Measurements from ENCODE around the gene COPS6. TPM values are rescaled to one million over a fixed set of nuclear protein-coding genes. Genes with fewer than 3 reads are reported as not detected.

Gene COPS6
- total and polyA plus RNA-seq, 3 donors from 2014 or later = 88.1 to 141 (median 99.5) TPM

DNA sequence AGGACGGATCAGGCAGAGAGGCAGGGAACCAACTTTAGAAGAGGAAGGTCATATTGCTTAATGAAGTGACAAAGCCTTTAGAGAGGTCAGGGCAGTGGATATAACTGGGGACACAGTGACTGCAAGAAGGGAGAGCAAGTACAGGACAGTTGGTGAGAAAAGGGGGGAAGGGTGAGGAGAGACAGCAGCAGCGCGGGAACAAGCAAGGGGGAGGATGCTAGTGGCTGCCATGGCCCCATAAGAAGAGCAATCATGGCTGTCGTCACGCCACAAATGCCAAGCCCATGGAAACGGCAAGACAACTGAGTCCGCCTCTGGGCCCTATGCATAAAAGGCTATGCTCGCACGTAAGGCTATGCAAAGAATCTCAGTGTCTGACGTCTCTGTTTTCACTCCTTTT lies 16.3 kb upstream of the COPS6 start:
- no peaks in the 10 kb centered on the region for H3K9me3 ChIP-seq
- H3K4me1 ChIP-seq = no peaks in the 10 kb centered on the region
- H3K4me3 ChIP-seq = no peak overlapping the region
- 93 to 95% methylated on average over 10 of the region's 10 CpGs for WGBS, 2 donors
- H3K27ac ChIP-seq = no peak overlapping the region
- H3K27me3 ChIP-seq = no peaks in the 10 kb centered on the region
- DNase-seq = no peak
- TF ChIP-seq, protein P1, sequence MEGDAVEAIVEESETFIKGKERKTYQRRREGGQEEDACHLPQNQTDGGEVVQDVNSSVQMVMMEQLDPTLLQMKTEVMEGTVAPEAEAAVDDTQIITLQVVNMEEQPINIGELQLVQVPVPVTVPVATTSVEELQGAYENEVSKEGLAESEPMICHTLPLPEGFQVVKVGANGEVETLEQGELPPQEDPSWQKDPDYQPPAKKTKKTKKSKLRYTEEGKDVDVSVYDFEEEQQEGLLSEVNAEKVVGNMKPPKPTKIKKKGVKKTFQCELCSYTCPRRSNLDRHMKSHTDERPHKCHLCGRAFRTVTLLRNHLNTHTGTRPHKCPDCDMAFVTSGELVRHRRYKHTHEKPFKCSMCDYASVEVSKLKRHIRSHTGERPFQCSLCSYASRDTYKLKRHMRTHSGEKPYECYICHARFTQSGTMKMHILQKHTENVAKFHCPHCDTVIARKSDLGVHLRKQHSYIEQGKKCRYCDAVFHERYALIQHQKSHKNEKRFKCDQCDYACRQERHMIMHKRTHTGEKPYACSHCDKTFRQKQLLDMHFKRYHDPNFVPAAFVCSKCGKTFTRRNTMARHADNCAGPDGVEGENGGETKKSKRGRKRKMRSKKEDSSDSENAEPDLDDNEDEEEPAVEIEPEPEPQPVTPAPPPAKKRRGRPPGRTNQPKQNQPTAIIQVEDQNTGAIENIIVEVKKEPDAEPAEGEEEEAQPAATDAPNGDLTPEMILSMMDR (IDR thresholded peaks at IDR 0.05) = no peak
- no peak for TF ChIP-seq POLR2A (IDR thresholded peaks at IDR 0.05)
- intact Hi-C loops (cut with DNase I; ENCODE audit: low total_unique reads) = no loop called here
- peaks cover 11% of the 10 kb centered on the region for H3K36me3 ChIP-seq (ENCODE audit: low read depth, missing control alignments)

DNA sequence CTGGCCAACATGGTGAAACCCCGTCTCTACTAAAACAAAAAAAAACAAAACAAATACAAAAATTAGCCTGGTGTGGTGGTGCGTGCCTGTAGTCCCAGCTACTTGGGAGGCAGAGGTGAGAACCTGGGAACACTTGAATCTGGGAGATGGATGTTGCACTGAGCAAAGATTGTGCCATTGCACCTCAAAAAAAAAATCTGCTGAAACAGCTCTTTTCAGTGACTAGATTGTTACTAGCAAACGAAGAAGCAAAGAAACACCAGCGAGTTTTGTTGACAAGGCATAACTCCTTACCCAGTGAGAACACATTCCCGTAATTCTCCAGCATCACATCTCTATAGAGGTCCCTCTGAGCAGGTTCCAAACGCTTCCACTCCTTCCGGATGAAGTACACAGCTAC lies 13.9 kb upstream of the COPS6 start:
- TF ChIP-seq, protein P1 (IDR thresholded peaks at IDR 0.05) = no peak
- TF ChIP-seq POLR2A (IDR thresholded peaks at IDR 0.05) = no peak
- 93 to 95% methylated on average over 7 of the region's 7 CpGs for WGBS, 2 donors
- no peak overlapping the region for H3K27ac ChIP-seq
- no peaks in the 10 kb centered on the region for H3K27me3 ChIP-seq
- peaks cover 8% of the 10 kb centered on the region for H3K36me3 ChIP-seq (ENCODE audit: low read depth, missing control alignments)
- H3K4me1 ChIP-seq = no peaks in the 10 kb centered on the region
- intact Hi-C loops (cut with DNase I; ENCODE audit: low total_unique reads) = no loop called here
- no peak for DNase-seq
- no peaks in the 10 kb centered on the region for H3K9me3 ChIP-seq
- H3K4me3 ChIP-seq = no peak overlapping the region

DNA sequence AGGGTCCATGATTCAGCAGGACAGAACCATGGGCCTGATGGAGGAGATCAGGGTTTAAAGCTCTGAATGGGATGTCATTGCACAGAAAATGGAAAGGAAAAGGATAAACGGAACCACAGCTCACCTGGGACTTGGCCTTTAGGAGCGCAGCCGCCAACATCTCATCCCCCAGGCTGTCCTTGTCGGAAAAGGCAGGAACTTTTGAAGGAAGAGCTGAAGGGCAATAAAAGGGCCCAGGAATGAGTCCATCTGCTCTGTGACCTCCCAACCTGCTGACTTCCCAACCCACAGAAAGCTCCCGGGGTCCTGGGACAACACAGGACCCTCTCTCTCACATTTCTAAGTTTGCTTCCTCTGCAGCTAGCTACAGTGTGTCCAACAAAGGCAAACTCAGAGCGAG lies 13.4 kb upstream of the COPS6 start:
- no peak for DNase-seq
- Histone ChIP-seq H3K4me3 (no peak overlapping the region), H3K9me3 (no peaks in the 10 kb centered on the region), H3K27ac (no peak overlapping the region), H3K27me3 (no peaks in the 10 kb centered on the region), H3K36me3 (ENCODE audit: low read depth, missing control alignments) (peaks cover 8% of the 10 kb centered on the region), H3K4me1 (peaks cover 5% of the 10 kb centered on the region)
- TF ChIP-seq, protein P1 (IDR thresholded peaks at IDR 0.05) = no peak
- no peak for TF ChIP-seq POLR2A (IDR thresholded peaks at IDR 0.05)
- 94 to 96% methylated on average over 6 of the region's 6 CpGs for WGBS, 2 donors
- intact Hi-C loops (cut with DNase I; ENCODE audit: low total_unique reads) = no loop called here

DNA sequence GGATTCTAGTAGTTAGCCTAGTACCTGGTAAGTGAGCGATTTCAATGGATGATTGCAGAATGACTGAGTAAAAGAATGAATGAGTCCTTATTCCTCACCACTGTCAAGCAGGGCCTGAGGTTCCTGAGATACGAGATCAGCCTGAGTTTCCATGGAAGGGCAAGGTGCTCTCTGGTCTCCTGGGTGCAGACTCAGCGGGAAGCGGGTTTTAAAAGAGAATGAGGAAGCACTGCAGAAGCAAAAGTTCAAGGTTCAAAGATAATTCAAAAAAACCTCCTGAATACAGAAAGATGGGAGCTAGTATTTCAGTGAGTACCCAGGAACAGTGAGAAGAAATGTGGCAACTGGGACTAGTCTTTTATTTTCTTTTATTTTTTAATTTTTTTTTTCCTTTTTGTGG lies 11.6 kb upstream of the COPS6 start:
- Histone ChIP-seq H3K4me1 (peaks cover 9% of the 10 kb centered on the region), H3K4me3 (no peak overlapping the region), H3K36me3 (ENCODE audit: low read depth, missing control alignments) (no peaks in the 10 kb centered on the region), H3K27ac (no peak overlapping the region), H3K9me3 (no peaks in the 10 kb centered on the region), H3K27me3 (no peaks in the 10 kb centered on the region)
- no peak for DNase-seq
- WGBS, 2 donors = 97 to 99% methylated on average over 4 of the region's 4 CpGs
- TF ChIP-seq, protein P1 (IDR thresholded peaks at IDR 0.05) = no peak
- no peak for TF ChIP-seq POLR2A (IDR thresholded peaks at IDR 0.05)
- intact Hi-C loops (cut with DNase I; ENCODE audit: low total_unique reads) = no loop called here

DNA sequence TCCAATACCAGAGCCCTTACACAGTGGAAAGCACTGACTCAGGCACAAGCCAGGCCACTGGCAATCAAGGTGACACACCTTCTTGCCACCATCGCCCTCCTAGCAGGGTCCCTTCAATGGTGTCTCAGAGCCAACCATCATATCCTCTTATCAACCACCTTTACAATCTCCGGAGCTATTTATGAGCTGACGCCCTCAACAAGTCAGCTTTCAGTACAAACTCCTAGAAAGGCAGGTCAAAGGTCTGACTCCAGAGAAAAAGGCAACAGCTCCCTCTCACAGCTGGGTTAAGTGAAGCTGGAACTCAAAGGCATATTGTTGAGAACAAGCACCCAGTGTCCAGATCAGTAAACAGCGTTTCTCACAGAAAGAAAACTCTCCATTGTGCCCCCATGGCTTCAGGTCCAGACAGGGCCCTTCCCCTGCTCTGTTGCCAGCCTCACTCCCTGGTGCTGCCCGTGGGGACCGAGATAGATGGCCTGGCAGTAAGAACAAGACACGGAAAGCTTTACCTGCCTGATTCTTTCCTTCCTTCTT lies 9.7 kb upstream of the COPS6 start:
- WGBS, 2 donors = 75 to 79% methylated on average over 7 of the region's 7 CpGs
- H3K27ac ChIP-seq = no peak overlapping the region

More for the DNA sequence above, 9.7 kb upstream of the COPS6 start:
- Histone ChIP-seq H3K36me3 (ENCODE audit: low read depth, missing control alignments) (no peaks in the 10 kb centered on the region), H3K27me3 (no peaks in the 10 kb centered on the region), H3K9me3 (no peaks in the 10 kb centered on the region), H3K4me1 (peaks cover 13% of the 10 kb centered on the region), H3K4me3 (no peak overlapping the region)
- no peak for DNase-seq
- intact Hi-C loops (cut with DNase I; ENCODE audit: low total_unique reads) = no loop called here
- TF ChIP-seq, protein P1 (IDR thresholded peaks at IDR 0.05) = no peak
- TF ChIP-seq POLR2A (IDR thresholded peaks at IDR 0.05) = no peak
